MCF 10A (cell line): ENCODE results near the gene KRTCAP2. TPM values are rescaled to one million over a fixed set of nuclear protein-coding genes. Genes with fewer than 3 reads are reported as not detected.

Source experiments
- total RNA-seq: library from RNA; stranded (reverse); gene quantifications from 2 replicates; pipeline ENCODE4 v1.2.3, GENCODE V29; 2022

Gene KRTCAP2
- total RNA-seq, 1 experiment from 2014 or later, result 313 TPM

Other genes starting within 250 kb of the KRTCAP2 start
- 57.7 and 68.9 TPM in 2 replicates for gene PMVK, start 236.6 kb downstream of the KRTCAP2 start, total RNA-seq
- 11.3 TPM in 2 replicates for gene PBXIP1, start 217.2 kb downstream of the KRTCAP2 start, total RNA-seq
- gene PYGO2, start 211.5 kb downstream of the KRTCAP2 start, total RNA-seq, result 32.1 and 35.9 TPM in 2 replicates
- gene SHC1, start 202.6 kb downstream of the KRTCAP2 start, total RNA-seq, result 667 and 885 TPM in 2 replicates
- gene CKS1B, start 198.6 kb downstream of the KRTCAP2 start, total RNA-seq, result 285 and 289 TPM in 2 replicates
- gene FLAD1, start 190.0 kb downstream of the KRTCAP2 start, total RNA-seq, result 65.4 and 91.1 TPM in 2 replicates
- 0.83 TPM in 1 of 2 replicates, not detected in the other for gene LENEP, start 179.7 kb downstream of the KRTCAP2 start, total RNA-seq
- 169 and 175 TPM in 2 replicates for gene ZBTB7B, start 170.5 kb downstream of the KRTCAP2 start, total RNA-seq
- gene DCST2, start 139.5 kb downstream of the KRTCAP2 start, total RNA-seq, result 0.91 and 1.8 TPM in 2 replicates
- gene DCST1, start 139.5 kb downstream of the KRTCAP2 start, total RNA-seq, result 0.21 and 0.42 TPM in 2 replicates
- 385 and 456 TPM in 2 replicates for gene ADAM15, start 122.0 kb downstream of the KRTCAP2 start, total RNA-seq
- gene EFNA4, start 109.6 kb downstream of the KRTCAP2 start, total RNA-seq, result 7.4 and 9.5 TPM in 2 replicates
- 1.6 and 1.7 TPM in 2 replicates for gene EFNA3, start 94.5 kb downstream of the KRTCAP2 start, total RNA-seq
- 38.9 and 42.3 TPM in 2 replicates for gene EFNA1, start 45.4 kb downstream of the KRTCAP2 start, total RNA-seq
- gene SLC50A1, start 37.5 kb downstream of the KRTCAP2 start, total RNA-seq, result 91.2 and 97.8 TPM in 2 replicates
- 79.7 and 86.4 TPM in 2 replicates for gene DPM3, start 32.8 kb downstream of the KRTCAP2 start, total RNA-seq
- 0.21 and 0.32 TPM in 2 replicates for gene TRIM46, start 545 bp upstream of the KRTCAP2 start, total RNA-seq
- gene THBS3, start 34.6 kb upstream of the KRTCAP2 start, total RNA-seq, result 33.0 and 34.4 TPM in 2 replicates
- 64.6 and 67.4 TPM in 2 replicates for gene MTX1, start 35.4 kb upstream of the KRTCAP2 start, total RNA-seq
- gene ENTREP3, start 82.2 kb upstream of the KRTCAP2 start, total RNA-seq, result 32.3 and 37.1 TPM in 2 replicates
- 80.6 and 88.1 TPM in 2 replicates for gene SCAMP3, start 89.1 kb upstream of the KRTCAP2 start, total RNA-seq
- 78.6 and 82.3 TPM in 2 replicates for gene CLK2, start 100.2 kb upstream of the KRTCAP2 start, total RNA-seq
- gene HCN3, start 104.2 kb upstream of the KRTCAP2 start, total RNA-seq, result 2.5 and 4.3 TPM in 2 replicates
- gene PKLR, start 128.1 kb upstream of the KRTCAP2 start, total RNA-seq, result not detected in 2 replicates
- gene FDPS, start 135.6 kb upstream of the KRTCAP2 start, total RNA-seq, result 176 and 264 TPM in 2 replicates
- 18.6 and 19.5 TPM in 2 replicates for gene RUSC1, start 147.6 kb upstream of the KRTCAP2 start, total RNA-seq